Spinal cord (tissue), 10 donors: ENCODE results near the gene SFXN4. TPM values are rescaled to one million over a fixed set of nuclear protein-coding genes. Genes with fewer than 3 reads are reported as not detected.
A peak's percentile ranks its signal among the peaks of the same experiment; 100 is the strongest.

ENCODE experiments used
- DNase-seq, 6 donors: peaks; one replicate each; pipeline versions ENCODE4 v3.0.0 to v3.0.0-alpha.2; 2013 to 2015; ENCODE audit warnings: low spot score in 6 of 6, low read depth in 4 of 6
- H3K27ac ChIP-seq: one replicate; pipeline ENCODE4 v1.5.1; 2013; ENCODE audit warnings: low read depth, low read length, control low read depth
- H3K27me3 ChIP-seq: one replicate; pipeline ENCODE4 v1.6.1; 2013; ENCODE audit warnings: low read length; ENCODE audit not compliant: control insufficient read depth, insufficient read depth
- H3K36me3 ChIP-seq: one replicate; pipeline ENCODE4 v1.6.1; 2013; ENCODE audit warnings: low read length; ENCODE audit not compliant: control insufficient read depth, insufficient read depth
- H3K4me1 ChIP-seq: one replicate; pipeline ENCODE4 v1.6.1; 2013; ENCODE audit warnings: low read length; ENCODE audit not compliant: control insufficient read depth, insufficient read depth
- H3K4me3 ChIP-seq: one replicate; pipeline ENCODE4 v1.5.1; 2013; ENCODE audit warnings: low read depth, low read length, control low read depth
- H3K9me3 ChIP-seq: one replicate; pipeline ENCODE4 v1.6.1; 2013; ENCODE audit warnings: low read length; ENCODE audit not compliant: control insufficient read depth, insufficient read depth
- WGBS: methylation state at CpG from one replicate; pipeline ENCODE4 v1.1.5; 2013; ENCODE audit warnings: missing lambda C conversion rate; ENCODE audit not compliant: insufficient coverage; 5-methylcytosine and 5-hydroxymethylcytosine counted together
- polyA plus RNA-seq, 2 donors: library from polyadenylated mRNA; unstranded; fragments of 120-200 nt; gene quantifications; one replicate each; pipeline ENCODE4 v1.2.1, GENCODE V29; 2013; ENCODE audit not compliant: insufficient read length in 2 of 2
- total RNA-seq, 2 donors: library from RNA; depleted of rRNA in 1 of 2; stranded (reverse); fragments of 120-200 nt in 1 of 2; fragments of >200 nt in 1 of 2; gene quantifications; one replicate each; pipeline versions ENCODE4 v1.2.3 to v1.2.4, GENCODE V29; 2013 to 2014
- donor health status: healthy.

Gene SFXN4
- total and polyA plus RNA-seq, 4 donors = 17.5 to 36.5 (median 25.4) TPM

DNA sequence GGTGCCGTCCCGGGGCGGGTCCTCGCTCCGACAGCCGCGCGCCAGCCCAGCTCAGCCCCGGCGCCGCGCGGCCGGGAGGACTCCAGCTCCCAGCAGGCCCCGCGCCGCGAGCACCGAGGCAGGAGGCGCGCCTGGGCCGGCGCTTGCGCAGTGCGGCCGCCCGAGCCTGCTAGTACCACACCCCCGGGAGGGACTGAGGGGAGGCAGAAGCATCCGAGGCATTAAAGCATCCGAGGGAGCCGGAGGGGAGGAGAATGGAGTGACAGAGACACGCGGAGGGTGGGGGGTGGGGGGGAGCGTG lies 41.8 kb upstream of the SFXN4 start, which contains the start of gene GRK5:
Gene GRK5 (plus strand): TSS at position 206 of the 301 bp plus-strand sequence. CDS start 347 bp downstream, outside the sequence.
- under 1% methylated on average over 27 of the region's 34 CpGs for WGBS
- Histone ChIP-seq H3K27ac (peak within 1 kb of the TSS; percentile 90), H3K27me3 (no peaks in the 10 kb centered on the region), H3K9me3 (no peaks in the 10 kb centered on the region), H3K36me3 (no peaks in the 10 kb centered on the region), H3K4me3 (peak within 1 kb of the TSS; percentile 81), H3K4me1 (peaks cover 26% of the 10 kb centered on the region)
- peak; percentile 84 to 99 (median 96) for DNase-seq

DNA sequence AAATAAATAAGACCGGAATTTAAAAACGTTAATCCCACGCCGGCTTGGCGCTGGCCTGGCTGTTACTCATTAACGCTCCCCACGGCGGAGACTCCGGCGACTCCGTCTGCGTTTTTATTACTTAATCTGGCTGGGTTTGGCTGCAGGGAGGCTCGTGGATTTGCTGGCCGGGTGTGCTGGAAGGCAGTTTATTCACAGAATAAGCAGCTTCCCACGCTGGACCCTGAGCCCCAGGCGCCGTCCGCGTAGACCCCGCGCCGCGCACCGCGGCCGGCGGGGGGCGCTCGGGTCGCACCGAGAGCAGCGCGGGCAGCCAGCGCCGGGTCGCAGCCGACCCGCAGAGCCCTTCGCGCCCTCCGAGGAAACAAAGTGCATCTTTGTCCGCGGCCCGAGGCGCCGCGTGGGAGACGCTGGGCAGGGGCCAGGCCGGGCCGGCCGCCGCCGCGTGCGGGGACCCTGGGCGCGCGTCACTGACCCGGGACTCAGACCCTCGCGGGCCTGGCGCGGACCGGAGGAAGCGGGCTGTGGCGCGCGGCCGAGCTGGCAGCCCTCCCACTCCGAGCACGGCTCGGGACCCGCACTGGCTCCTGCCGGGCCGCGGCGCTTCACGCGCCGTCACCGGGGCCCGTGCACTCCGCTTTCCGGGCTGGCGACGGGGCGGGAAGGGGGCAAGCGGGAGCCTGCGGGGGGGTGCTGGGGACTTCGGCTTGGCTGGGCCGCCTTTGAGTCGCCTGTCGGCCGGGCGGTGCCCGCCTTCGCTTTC lies 41.3 kb upstream of the SFXN4 start:
- WGBS = under 1% methylated on average over 95 of the region's 97 CpGs
- peak in 5 of 6 donors; percentile 54 to 90 (median 72) for DNase-seq
- H3K4me3 ChIP-seq = peak overlapping the region; percentile 31

DNA sequence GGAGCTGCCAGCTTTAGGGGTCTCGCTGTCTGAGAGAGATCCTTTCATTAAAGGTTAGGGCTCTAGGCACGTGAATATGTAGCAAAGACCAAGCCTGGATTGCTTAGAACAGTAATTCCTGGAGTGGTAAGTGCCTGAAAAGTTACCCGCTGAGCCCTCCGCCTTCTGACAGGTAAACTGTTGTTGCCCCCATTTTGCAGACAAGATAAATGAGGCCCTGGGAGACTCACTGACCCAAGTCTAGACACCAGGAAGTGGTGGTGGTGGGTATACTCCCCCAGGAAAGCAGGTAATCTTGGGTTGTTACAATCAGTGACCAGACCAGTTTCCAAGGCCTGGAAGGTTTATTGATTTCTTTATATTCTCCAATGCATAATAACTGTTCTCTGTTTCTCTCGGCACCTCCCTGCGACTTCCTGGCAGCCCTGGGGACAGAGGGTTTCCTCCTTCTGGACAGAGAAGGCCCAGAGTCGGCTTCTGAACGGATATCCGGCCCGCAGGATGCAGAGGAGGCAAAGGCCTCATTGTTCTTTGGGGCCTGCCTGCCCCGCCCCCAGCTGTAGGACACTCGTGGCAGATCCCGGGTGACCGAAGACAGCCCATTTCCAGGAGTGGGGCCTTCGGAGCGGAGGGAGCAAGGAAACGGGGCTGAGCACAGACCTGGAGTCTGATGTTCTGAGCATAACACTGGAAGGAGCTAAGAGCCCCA lies 40.5 kb upstream of the SFXN4 start:
- no peaks in the 10 kb centered on the region for H3K9me3 ChIP-seq
- DNase-seq = no peak
- peaks cover 26% of the 10 kb centered on the region for H3K4me1 ChIP-seq
- 41% methylated on average over 17 of the region's 17 CpGs for WGBS
- no peaks in the 10 kb centered on the region for H3K27me3 ChIP-seq
- peak overlapping the region; percentile 31 for H3K4me3 ChIP-seq
- no peaks in the 10 kb centered on the region for H3K36me3 ChIP-seq
- peak overlapping the region; percentile 88 for H3K27ac ChIP-seq

More for the DNA sequence above, 41.3 kb upstream of the SFXN4 start:
- no peaks in the 10 kb centered on the region for H3K36me3 ChIP-seq
- H3K4me1 ChIP-seq = peaks cover 26% of the 10 kb centered on the region
- H3K9me3 ChIP-seq = no peaks in the 10 kb centered on the region
- H3K27me3 ChIP-seq = no peaks in the 10 kb centered on the region
- H3K27ac ChIP-seq = peak overlapping the region; percentile 88

DNA sequence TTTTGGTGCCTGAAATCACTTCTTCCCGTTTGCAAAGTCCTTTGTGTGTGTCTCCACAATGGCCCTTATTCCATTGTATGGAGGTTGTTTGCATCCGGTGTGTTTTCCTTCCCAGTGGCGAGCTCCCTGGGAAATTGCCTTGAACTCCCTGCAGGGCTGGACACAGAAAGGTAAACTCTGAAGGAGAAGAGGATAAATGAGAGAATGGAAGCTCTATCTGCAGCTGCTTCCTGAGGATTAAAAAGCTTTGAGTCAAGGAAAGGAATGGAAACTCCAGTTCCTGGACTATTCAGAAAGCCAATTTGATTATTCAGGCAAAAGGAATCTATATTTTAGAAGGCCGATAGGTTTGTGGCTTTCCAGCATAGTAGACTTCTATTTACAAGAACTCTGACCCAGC lies 37.5 kb upstream of the SFXN4 start:
- Histone ChIP-seq H3K36me3 (no peaks in the 10 kb centered on the region), H3K4me1 (peaks cover 14% of the 10 kb centered on the region), H3K4me3 (no peak overlapping the region), H3K27me3 (no peaks in the 10 kb centered on the region), H3K9me3 (no peaks in the 10 kb centered on the region), H3K27ac (no peak overlapping the region)
- whole genome bisulfite sequencing = 22% methylated on average over 2 of the region's 4 CpGs
- no peak for DNase-seq

DNA sequence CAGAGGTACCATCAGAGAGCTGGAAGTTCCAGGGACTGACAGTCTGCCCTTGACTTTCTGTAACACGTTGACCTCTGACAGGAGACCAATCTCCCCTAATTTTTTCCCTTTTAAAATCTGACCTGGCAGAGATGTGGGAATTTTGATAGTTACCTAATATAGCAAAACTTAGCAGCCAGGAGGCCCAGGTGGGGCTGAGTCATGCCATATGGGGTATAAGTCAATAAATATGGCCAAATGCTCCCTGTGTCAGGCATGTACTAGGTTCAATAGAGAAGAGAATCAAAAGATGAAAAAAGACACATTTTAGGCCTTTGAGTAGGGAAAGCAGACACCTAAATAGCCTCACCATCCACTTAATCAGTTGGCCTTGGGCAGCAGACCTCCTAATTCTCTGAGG lies 35.7 kb upstream of the SFXN4 start:
- no peaks in the 10 kb centered on the region for H3K36me3 ChIP-seq
- no peak overlapping the region for H3K4me3 ChIP-seq
- WGBS = no CpG with 5 or more reads among the region's 1 CpG
- no peak overlapping the region for H3K27ac ChIP-seq
- peaks cover 10% of the 10 kb centered on the region for H3K4me1 ChIP-seq
- no peaks in the 10 kb centered on the region for H3K9me3 ChIP-seq
- no peaks in the 10 kb centered on the region for H3K27me3 ChIP-seq
- no peak for DNase-seq

DNA sequence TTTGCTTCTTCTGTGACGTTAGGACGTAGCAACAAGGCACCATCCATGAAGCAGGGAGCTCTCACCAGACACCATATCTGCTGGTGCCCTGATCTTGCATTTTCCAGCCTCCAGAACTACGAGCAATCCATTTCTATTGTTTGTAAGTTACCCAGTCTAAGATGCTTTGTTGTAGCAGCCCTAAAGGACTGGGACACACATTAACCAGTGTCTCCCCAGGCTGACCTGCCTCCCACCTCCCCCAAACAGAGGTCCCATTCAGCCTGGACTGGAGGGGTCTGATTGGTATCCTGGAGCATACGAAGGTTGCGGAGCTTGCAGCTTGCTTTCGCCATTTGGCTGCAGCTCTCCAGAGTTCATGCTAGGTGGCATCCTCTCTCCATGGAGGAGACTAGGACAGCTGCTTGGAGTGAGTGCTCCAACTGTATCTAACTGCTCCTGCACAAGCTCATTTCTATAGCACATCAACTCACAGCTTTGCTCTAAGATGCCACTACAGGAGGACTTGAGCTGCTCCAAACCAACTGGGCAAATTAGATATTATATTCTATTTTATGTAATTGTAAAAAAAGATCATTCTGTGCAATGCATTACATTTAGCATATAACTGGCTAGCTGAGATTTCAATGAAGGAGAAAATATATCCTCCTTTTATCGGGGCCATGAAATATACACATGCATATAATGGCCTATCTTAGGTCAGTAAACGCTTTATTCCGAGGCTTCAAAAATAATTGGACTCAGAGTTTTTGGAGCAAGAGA lies 33.9 kb upstream of the SFXN4 start:
- Histone ChIP-seq H3K4me3 (no peak overlapping the region), H3K27ac (no peak overlapping the region), H3K27me3 (no peaks in the 10 kb centered on the region), H3K9me3 (no peaks in the 10 kb centered on the region), H3K4me1 (peaks cover 3% of the 10 kb centered on the region), H3K36me3 (no peaks in the 10 kb centered on the region)
- 4% methylated on average over 4 of the region's 9 CpGs for WGBS
- DNase-seq = peak in 4 of 6 donors; percentile 68 to 96 (median 84)

DNA sequence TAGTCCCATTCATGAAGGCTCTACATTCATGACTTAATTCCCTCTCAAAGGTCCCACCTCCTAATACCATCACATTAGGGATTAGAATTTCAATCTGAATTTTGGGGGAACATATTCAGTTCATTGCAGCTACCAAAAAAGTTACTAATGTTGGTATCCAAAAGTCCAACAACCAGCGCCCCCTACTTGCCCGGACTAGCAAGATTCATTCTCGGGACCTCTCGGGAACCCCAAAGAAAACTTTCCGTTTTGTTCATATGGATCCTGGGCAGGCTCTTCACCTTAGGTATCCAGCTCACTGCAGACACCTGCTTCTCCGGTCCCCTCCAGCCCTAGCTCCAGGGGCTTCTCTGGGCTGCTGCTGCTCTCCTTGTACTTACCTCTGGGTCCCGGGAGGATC lies 32.9 kb upstream of the SFXN4 start:
- DNase-seq = no peak
- Histone ChIP-seq H3K9me3 (no peaks in the 10 kb centered on the region), H3K27ac (no peak overlapping the region), H3K4me1 (peaks cover 3% of the 10 kb centered on the region), H3K4me3 (no peak overlapping the region), H3K27me3 (no peaks in the 10 kb centered on the region), H3K36me3 (no peaks in the 10 kb centered on the region)
- 39% methylated on average over 7 of the region's 7 CpGs for WGBS

DNA sequence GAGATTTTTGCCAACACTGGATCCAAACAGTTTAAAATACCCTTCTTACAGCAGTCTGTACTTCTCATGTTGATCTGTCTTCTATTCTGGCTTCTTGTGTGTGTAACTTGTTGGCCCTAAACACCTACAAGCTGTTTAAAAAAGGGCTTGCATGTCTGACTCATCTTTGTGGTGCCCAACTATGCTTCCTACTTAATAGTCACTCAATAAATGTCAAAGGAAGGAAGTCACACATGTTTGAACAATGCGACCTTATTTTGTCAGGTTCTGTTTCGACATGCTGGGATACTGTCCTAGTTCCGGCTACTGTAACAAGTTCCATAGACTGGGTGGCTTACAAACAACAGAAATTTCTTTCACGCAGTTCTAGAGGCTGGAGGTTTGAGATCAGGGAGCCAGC lies 32.4 kb upstream of the SFXN4 start:
- Histone ChIP-seq H3K27ac (no peak overlapping the region), H3K4me3 (no peak overlapping the region), H3K9me3 (no peaks in the 10 kb centered on the region), H3K27me3 (no peaks in the 10 kb centered on the region), H3K4me1 (peaks cover 3% of the 10 kb centered on the region), H3K36me3 (no peaks in the 10 kb centered on the region)
- 100% methylated on average over 1 of the region's 4 CpGs for WGBS
- DNase-seq = no peak

DNA sequence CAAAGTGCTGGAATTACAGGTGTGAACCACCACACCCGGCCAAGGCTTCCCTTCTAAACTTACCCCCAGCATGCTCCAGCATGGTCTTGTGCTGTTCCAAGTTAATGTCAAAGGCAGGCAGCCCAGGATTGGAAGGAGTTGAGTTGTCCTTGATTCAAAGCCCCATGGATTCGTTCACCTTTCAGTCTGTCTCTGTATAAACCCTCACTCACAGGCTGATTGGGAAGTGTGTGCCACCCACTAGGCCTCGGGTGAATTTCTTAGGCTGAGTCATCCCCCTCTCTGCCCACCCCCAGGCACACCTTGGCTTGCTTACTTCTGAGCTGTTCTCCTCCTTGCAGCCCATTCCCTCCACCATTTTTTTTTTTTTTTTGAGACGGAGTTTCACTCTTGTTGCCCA lies 26.4 kb upstream of the SFXN4 start:
- H3K27me3 ChIP-seq = no peaks in the 10 kb centered on the region
- 93% methylated on average over 3 of the region's 4 CpGs for WGBS
- no peak overlapping the region for H3K4me3 ChIP-seq
- no peak overlapping the region for H3K27ac ChIP-seq
- H3K36me3 ChIP-seq = no peaks in the 10 kb centered on the region
- DNase-seq = no peak
- H3K9me3 ChIP-seq = no peaks in the 10 kb centered on the region
- no peaks in the 10 kb centered on the region for H3K4me1 ChIP-seq
